Endometrial microvascular endothelial cells (primary cell): ENCODE data around the gene EPSTI1. TPM values are rescaled to one million over a fixed set of nuclear protein-coding genes. Genes with fewer than 3 reads are reported as not detected.

Experiments used
- in situ Hi-C: cut with HindIII; loops from 2 replicates; pipeline ENCODE4 v1.10.0; 2017; ENCODE audit warnings: low sequenced_read_pairs, low pct_unique_long_range_greater_than_20kb; ENCODE audit errors: inconsistent ontology term
- total RNA-seq: library from RNA; depleted of rRNA; stranded (reverse); fragments of >200 nt; gene quantifications from one replicate; pipeline ENCODE4 v1.2.3, GENCODE V29; 2015; ENCODE audit errors: inconsistent ontology term

Gene EPSTI1
- total RNA-seq, 1 donor from 2014 or later = 7.4 TPM

- in situ Hi-C loops = no loop called here
Measured at GRCh38 chr13:42925626-42926025, 66.4 kb downstream of the EPSTI1 start.

- in situ Hi-C loops = no loop called here
Measured at GRCh38 chr13:42924344-42924743, 67.7 kb downstream of the EPSTI1 start.

GRCh38 chr13:42907745-42908144 is 84.3 kb downstream of the EPSTI1 start:
- in situ Hi-C loops = no loop called here

- in situ Hi-C loops = no loop called here
Measured at GRCh38 chr13:42906257-42906656, 85.8 kb downstream of the EPSTI1 start.

- in situ Hi-C loops = no loop called here
Measured at GRCh38 chr13:42905579-42905978, 86.5 kb downstream of the EPSTI1 start.

GRCh38 chr13:42899266-42899665 is 92.8 kb downstream of the EPSTI1 start:
- in situ Hi-C loops = no loop called here

GRCh38 chr13:42895776-42896175 is 96.3 kb downstream of the EPSTI1 start:
- in situ Hi-C loops = no loop called here

- in situ Hi-C loops = no loop called here
Measured at GRCh38 chr13:42894765-42895243, 97.2 kb downstream of the EPSTI1 start.

GRCh38 chr13:42893214-42893671 is 98.8 kb downstream of the EPSTI1 start:
- in situ Hi-C loops = no loop called here

- in situ Hi-C loops = no loop called here
Measured at GRCh38 chr13:42892760-42893159, 99.3 kb downstream of the EPSTI1 start.

- in situ Hi-C loops = no loop called here
Measured at GRCh38 chr13:42891591-42891990, 100.5 kb downstream of the EPSTI1 start.

GRCh38 chr13:42885325-42885724 is 106.7 kb downstream of the EPSTI1 start:
- in situ Hi-C loops = loop anchor here (10.0 kb wide), 1 partner anchor 199 kb away; no protein-coding TSS in a partner anchor

- in situ Hi-C loops = loop anchor here (10.0 kb wide), 1 partner anchor 201 kb away; no protein-coding TSS in a partner anchor
Measured at GRCh38 chr13:42883771-42884467, 108.1 kb downstream of the EPSTI1 start.

GRCh38 chr13:42883142-42883541 is 108.9 kb downstream of the EPSTI1 start:
- in situ Hi-C loops = loop anchor here (10.0 kb wide), 1 partner anchor 202 kb away; no protein-coding TSS in a partner anchor

GRCh38 chr13:42880056-42880605 is 111.9 kb downstream of the EPSTI1 start:
- in situ Hi-C loops = loop anchor here (10.0 kb wide), 1 partner anchor 205 kb away; no protein-coding TSS in a partner anchor

- in situ Hi-C loops = no loop called here
Measured at GRCh38 chr13:42878721-42879120, 113.3 kb downstream of the EPSTI1 start.

GRCh38 chr13:42876887-42877545 is 115.0 kb downstream of the EPSTI1 start:
- in situ Hi-C loops = no loop called here

GRCh38 chr13:42876270-42876714 is 115.7 kb downstream of the EPSTI1 start:
- in situ Hi-C loops = no loop called here

GRCh38 chr13:42875475-42876269 is 116.4 kb downstream of the EPSTI1 start:
- in situ Hi-C loops = no loop called here
